GM13977 (cell line): ENCODE results near the gene ATG4C.
"Not testable (repeated sequence)": the region's sequence is repeated elsewhere in the genome, so short reads cannot be mapped to it uniquely, and the experiment has no call there.

Experiments used
- DNase-seq: peaks from one replicate; pipeline ENCODE4 v3.0.0; 2012; ENCODE audit warnings: low spot score
- CTCF ChIP-seq: IDR thresholded peaks from 2 replicates; pipeline ENCODE4 v1.5.1; 2012; ENCODE audit warnings: mild to moderate bottlenecking, control low read depth; ENCODE audit not compliant: insufficient read depth; ENCODE audit errors: extremely low read depth, missing control alignments
- in situ Hi-C: fragments of 300-500 bp; cut with MboI; formaldehyde crosslinking; loops from one replicate; pipeline ENCODE4 v1.12.0; 2022; ENCODE audit warnings: low sequenced_read_pairs, low pct_unique_long_range_greater_than_20kb, mixed read lengths, inconsistent platforms; ENCODE audit not compliant: unreplicated experiment

Gene ATG4C

DNA sequence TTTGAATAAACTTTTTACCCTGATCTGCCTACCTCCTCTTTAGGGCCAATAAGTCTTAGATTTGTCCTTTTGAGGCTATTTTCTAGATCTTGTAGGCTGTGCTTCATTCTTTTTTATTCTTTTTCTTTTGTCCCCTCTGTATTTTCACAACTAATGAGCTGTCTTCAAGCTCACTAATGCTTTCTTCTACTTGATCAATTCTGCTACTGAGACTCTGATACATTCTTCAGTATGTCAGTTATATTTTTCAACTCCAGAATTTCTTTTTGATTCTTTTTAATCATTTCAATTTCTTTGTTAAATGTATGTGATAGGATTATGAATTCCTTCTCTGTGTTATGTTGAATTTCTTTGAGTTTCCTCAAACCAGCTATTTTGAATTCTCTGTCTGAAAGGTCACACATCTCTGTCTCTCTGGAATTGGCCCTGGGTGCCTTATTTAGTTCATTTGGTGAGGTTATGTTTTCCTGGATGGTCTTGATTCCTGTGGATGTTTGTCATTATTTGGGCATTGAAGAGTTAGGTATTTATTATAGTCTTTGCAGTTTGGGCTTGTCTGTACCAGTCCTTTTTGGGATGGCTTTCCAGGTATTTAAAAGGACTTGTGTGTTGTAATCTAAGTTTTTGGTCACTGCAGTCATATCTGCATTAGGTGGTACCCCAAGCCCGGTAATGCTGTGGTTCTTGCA lies 11.2 kb upstream of the ATG4C start:
- no peak for TF ChIP-seq CTCF
- in situ Hi-C loops = no loop called here
- no peak for DNase-seq

GRCh38 chr1:62774006-62774405 lies 9.9 kb upstream of the ATG4C start:
- in situ Hi-C loops = no loop called here
- TF ChIP-seq CTCF = no peak
- no peak for DNase-seq

DNA sequence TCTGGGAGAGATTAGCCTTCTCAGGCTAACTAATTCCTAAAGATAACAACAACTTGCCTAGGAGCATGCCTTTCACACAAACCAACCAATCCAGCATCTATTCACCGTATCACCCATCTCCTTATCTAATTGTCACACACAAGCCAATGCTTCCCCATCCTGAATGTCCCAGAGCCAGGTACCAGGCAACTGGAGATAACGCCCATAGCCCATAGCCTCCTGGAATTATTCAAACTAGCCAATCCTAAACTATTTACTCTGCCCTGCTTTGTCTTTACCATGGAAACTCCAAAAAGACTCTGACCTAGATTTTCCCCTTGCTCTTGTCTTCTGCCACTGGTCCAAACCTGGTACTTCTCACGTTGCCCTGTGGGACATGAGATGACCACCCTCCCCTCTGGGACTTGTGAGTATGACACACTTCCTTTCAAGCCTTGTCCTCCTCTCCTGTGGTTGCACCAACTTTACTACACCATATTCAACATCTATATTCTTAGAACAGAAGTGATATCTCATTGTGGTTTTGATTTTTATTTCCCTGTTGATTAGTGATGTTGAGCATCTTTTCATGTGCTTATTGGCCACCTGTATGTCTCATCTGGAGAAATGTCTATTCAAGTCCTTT lies 8.8 kb upstream of the ATG4C start:
- in situ Hi-C loops = no loop called here
- no peak for DNase-seq
- no peak for TF ChIP-seq CTCF

DNA sequence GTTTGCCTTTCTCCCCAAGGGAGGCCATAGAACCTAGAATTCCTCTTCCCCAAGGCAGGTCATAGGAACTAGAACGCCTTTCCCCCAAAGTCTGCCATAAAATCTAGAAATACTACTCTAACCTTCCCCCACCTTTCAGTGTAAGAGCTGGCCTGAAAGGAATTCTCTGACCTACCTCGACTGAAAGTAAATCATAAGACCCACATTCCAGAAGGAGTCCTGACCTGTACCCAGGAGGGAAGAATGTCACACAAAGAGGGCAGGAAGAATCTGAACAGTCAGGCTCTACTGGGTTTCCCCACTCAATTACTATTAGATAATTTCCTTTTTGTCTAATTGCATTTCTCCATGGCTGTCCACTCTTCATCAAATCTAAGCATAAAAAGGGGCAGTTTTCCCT lies 5.7 kb upstream of the ATG4C start:
- no peak for TF ChIP-seq CTCF

DNA sequence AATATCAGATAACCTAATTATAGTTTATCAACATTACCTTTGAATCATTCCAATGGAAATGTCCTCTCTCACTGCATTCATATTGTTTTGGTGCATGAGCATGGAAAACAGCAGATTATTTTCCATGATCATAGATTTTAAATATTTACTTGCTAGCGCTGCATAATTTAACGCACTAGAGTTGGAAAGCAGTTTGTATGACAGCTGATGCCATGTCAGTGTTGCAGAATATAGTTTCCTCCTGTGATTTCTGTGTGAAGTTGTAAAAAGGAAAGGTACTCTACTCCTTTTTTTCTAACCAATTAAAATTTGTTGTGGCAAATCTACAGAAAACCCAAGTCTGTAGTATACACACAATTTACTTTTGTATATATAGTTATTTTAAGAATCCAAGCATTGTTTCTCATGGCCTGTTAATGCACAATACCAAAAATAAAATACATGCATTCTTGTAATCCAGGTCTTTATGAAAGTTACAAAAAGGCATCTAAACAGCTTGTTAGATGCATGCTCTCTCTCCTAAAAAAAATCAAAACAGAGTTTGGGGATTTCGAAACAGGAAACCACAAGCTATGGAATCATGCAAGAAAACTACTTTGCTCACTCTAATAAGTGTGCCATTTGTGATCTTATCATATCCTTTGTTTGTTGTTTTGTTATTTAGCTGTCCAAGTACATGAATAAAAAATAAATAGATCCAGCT lies 1.9 kb upstream of the ATG4C start:
- DNase-seq = no peak
- in situ Hi-C loops = no loop called here
- no peak for TF ChIP-seq CTCF

More for the DNA sequence above, 5.7 kb upstream of the ATG4C start:
- DNase-seq = no peak
- in situ Hi-C loops = no loop called here

GRCh38 chr1:62782544-62783212 lies 1.3 kb upstream of the ATG4C start:
- DNase-seq, in situ Hi-C loops: not testable (repeated sequence)
